GM12891 (cell line): ENCODE results near the gene TMTC2.

Experiments
- POLR2A ChIP-seq: IDR thresholded peaks from 2 replicates; pipeline ENCODE4 v1.6.1; 2011; ENCODE audit warnings: low read depth, low read length, control low read depth
- TAF1 ChIP-seq: IDR thresholded peaks from 2 replicates; pipeline ENCODE4 v1.6.1; 2011; ENCODE audit warnings: low read depth, low read length, control low read depth

DNA sequence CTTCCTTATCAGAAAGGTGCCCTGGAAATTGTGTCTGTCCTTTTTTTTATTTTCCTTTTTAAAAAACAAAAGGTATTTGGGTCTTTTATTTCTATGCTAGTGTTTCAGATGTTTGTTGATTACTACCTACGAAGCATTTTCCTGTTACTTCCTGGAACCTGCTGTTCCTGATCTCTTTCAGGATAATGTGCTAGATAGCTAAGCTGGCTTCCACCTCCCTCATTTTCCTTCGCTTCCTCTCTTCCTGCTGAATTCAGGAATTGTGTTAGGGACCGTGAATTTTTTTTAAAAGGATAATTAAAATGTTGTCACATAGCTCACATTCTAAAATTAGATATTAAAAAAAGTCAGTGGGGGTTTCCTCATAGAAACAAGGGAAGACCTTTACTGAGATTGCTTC, 27.7 kb downstream of the TMTC2 start:
- TF ChIP-seq POLR2A = no peak
- no peak for TF ChIP-seq TAF1
